Renal pelvis (tissue), 12 donors: ENCODE results near the gene SRMS. TPM values are rescaled to one million over a fixed set of nuclear protein-coding genes. Genes with fewer than 3 reads are reported as not detected.

Source experiments
- DNase-seq: peaks from one replicate; pipeline ENCODE4 v3.0.0-alpha.2; 2013
- long read RNA-seq, 16 experiments: transcript quantifications; one replicate each; lab custom pipeline, GENCODE V29; 2026
- polyA plus RNA-seq, 3 donors: library from polyadenylated mRNA; unstranded; fragments of 120-200 nt; gene quantifications; one replicate each; pipeline ENCODE4 v1.2.1, GENCODE V29; 2013; ENCODE audit not compliant: insufficient read length in 3 of 3

Gene SRMS, protein sequence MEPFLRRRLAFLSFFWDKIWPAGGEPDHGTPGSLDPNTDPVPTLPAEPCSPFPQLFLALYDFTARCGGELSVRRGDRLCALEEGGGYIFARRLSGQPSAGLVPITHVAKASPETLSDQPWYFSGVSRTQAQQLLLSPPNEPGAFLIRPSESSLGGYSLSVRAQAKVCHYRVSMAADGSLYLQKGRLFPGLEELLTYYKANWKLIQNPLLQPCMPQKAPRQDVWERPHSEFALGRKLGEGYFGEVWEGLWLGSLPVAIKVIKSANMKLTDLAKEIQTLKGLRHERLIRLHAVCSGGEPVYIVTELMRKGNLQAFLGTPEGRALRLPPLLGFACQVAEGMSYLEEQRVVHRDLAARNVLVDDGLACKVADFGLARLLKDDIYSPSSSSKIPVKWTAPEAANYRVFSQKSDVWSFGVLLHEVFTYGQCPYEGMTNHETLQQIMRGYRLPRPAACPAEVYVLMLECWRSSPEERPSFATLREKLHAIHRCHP
- polyA plus RNA-seq: under 1 TPM; 0.19 to 0.26 (median 0.26) TPM
- long read RNA-seq, donor 1: 0 reads
- long read RNA-seq, donor 2: 0 reads
- long read RNA-seq, donor 3: 0 reads
- long read RNA-seq, donor 4: 0 reads
- long read RNA-seq, donor 5: 0 reads
- long read RNA-seq, donor 6: 0 reads
- long read RNA-seq, donor 7: 0 reads
- long read RNA-seq, donor 8: 0 reads
- long read RNA-seq, donor 9: 0 reads
- long read RNA-seq, donor 10: 0 reads
- long read RNA-seq, donor 11: 0 reads
- long read RNA-seq, donor 12: 0 reads
- long read RNA-seq, donor 13: 0 reads
- long read RNA-seq, donor 14: 0 reads
- long read RNA-seq, donor 15: 0 reads
- long read RNA-seq, donor 16: 0 reads

DNA sequence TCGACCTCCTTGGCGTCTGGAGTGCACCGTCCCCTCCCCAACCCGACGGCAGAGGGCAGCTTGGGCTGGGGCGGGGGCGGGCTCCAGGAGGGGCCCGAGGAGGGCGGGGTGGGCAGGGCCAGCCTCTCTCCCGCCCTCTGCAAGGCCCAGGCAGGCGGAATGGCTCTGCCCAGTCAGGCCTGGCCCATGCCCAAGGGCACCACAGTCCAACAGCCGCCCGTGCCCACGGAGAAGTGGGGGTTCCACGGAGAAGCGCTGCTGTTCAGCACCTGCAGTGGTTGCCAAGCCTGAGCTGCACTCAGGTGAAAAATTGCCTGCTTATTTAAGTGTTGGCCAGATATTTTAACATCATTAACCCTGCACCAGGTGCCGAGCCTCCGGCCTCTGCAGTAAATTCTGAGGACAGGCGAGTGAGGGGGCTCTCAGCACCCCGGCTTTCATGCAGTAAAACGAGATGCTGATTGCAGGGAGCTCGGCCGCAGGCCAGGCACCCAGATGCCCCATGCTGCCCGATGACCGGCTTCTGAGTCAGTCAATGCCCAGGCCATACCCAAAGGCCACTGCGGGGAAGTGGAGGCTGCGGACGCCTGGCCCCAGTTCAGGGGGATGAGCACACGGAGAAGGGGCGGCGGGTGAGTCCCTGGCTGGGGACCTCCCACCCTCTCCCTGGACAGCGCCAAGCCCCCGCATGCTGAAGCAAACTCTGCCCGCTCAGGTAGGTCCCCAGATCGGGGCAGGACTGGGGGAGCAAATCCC lies at the start of gene SRMS:
Gene SRMS (minus strand): TSS at position 25 of the 756 bp plus-strand sequence. CDS start 286 bp downstream, outside the sequence.
- DNase-seq: no peak

DNA sequence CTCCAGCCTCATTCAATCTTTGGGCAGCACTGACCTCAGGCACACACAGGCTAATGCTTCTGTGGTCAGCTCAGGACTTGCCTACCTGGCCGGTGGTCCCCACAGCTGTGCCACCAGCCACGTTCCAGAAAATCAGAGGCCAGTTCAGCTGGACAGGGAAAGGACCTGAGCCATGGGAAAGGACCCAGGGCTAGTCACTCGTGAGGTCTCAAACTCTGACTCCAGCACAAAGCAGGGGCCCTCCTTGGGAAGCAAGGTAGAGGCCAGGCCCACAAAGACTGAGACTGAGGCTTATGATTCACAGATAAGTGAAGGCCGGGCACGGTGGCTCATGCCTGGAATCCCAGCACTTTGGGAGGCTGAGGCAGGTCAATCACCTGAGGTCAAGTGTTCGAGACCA lies 48.9 kb upstream of the SRMS start:
- DNase-seq: no peak

DNA sequence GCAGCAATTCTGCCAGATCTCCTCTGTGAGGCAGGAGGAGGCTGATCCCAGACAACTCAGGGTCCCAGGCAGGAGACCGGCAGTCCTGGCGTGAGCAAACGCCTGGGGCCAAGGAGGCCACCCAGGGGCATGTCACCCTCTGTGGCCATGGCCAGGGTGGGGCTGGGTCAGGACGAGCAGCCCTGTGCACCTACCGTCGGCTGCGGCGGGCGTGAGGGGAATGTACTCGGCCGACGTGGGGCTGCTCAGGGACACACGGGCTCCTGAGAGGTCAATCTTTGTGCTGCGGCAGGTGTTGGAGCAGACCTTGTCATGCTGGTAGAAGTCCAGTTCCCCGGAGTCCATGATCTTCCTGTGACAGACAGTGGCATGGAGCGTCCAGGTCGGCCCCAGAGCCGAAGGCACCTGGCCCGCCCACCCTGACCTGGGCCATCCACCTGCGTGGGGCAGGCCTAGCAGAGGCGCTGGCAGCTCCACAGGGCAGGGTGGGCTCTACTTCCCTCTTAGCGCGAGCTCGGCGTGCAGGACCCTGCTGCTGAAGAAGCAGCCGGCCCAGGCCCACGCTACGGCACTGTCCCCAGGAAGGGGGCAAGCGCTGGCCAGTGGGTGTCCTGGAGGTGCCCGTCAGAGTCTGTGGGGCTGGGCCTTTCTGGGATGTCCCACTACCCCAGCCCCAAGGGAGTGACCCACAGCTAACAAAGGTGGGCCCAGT lies 48.0 kb upstream of the SRMS start:
- no peak for DNase-seq

DNA sequence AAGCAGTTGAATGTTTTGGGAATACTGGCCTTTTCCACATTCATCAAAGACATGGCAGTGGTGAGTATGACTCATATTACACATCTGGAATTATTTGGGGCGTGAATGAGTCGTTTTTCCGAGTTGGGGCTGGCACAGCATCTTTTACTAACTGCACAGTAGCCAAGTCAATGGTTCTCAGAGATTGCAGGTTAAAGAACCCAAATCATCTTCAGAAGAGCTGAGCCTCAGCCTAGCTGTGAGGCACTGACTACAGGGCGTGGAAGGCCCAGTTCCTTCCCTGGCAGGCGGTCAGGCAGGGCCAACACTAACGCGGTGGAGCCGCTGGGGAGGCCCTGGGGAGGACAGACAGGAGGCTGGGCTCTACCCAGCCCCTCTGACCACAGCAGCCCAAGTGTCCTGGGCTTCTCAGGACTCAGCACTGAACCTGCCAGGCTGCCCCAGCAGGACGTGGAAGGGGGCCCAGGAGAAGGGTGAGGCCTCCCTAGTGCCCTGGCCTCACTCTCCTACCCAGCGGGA lies 46.6 kb upstream of the SRMS start:
- DNase-seq: no peak

DNA sequence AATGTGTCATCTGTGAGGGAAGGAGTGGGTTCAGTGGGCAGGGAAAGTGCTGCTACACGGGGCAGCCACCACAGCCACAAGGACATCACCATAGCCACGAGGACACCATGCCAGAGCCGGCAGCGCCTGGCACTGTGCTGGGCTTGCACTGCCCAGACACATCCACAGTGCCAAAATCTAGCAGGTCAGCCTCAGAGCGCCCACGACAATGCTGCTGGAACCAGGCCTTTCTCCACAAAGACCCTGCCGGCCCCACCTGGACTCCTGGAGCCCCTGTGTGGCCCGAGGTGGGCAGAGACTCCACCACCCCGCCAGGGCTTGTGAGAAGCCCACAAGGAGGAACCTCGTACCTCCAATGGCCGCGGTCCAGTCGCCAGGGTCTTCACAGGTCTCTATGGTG lies 45.1 kb upstream of the SRMS start:
- no peak for DNase-seq

DNA sequence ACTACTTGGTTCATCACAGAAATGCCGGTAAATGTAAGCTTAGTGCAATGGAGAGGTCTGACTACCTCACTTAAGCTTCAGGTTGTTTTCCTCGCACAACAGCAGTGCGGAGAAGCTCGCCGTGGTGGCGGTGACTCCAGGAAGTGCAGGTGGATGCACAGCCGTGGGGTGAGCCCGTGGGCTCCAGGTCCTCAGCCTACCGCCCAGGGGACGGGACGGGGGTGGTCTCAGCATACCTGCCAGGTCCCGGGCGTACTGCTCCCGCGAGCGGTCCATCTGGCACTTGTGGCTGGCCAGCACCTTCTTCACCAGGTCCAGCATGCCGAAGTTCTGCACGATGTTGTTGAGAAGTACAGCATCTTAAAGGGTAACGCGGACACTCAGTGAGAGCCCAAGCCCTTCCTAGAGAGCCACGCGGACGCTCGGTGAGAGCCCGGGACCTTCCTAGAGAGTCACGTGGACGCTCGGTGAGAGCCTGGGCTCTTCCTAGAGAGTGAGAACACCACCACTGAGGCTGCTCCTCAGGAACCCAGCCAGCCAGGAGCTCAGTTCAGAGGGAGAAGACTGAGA lies 44.3 kb upstream of the SRMS start:
- no peak for DNase-seq

DNA sequence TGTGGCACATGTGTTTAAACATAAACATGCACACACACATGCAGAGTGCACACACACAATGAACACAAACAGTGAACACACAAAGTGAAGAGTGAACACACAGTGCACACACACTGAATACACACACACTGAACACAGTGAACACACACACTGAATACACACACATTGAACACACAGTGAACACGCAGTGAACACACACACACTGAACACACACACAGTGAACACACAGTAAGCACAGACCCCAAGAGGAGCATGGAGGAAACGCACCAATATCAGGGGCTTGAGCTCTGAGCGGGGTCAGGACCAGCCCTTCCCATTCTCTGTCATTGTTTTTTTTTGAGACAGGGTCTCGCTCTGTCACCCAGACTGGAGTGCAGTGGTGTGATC lies 43.6 kb upstream of the SRMS start:
- DNase-seq: no peak

DNA sequence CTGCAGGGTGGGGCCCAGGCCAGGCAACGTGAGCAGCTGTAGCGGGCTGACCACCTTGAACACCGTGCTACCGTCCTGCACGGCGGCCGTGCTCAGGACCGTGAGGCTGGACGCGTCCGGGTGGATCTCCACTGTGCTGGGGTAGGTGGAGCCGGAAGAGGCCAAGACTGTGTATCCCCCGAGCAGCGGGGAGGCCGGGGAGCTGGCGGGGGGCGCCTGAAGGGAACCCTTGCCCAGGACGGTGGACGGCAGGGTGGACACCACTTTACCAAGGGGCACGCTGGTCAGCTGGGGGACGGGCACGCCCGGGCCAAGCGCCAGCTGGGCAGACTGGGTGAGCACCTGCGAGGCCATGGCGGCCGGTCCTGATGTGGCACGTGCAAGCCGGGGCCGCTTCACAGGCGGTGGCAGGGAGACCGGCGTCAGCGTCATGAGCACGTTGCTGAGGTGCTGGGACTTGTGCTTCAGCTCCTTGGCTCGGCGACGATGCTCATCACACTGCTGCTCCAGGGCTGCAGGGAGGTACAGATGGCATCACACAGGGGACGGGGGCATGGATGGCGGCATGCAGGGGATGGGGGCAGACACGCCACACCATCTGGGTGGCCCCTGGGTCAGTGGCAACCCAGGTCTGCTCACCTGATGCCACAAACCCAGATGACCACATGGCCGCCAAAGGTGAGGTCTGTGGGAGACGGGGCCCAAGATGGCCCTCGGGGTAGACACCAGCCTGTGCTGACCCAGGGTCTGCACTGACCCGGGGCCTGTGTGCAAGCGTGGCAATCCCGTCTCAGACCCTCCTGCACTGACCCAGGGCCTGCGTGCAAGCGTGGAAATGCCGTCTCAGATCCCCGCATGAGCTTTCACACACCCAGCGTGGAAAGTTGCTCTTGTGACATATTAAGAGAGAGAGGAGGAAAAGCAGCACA lies 42.9 kb upstream of the SRMS start:
- no peak for DNase-seq

DNA sequence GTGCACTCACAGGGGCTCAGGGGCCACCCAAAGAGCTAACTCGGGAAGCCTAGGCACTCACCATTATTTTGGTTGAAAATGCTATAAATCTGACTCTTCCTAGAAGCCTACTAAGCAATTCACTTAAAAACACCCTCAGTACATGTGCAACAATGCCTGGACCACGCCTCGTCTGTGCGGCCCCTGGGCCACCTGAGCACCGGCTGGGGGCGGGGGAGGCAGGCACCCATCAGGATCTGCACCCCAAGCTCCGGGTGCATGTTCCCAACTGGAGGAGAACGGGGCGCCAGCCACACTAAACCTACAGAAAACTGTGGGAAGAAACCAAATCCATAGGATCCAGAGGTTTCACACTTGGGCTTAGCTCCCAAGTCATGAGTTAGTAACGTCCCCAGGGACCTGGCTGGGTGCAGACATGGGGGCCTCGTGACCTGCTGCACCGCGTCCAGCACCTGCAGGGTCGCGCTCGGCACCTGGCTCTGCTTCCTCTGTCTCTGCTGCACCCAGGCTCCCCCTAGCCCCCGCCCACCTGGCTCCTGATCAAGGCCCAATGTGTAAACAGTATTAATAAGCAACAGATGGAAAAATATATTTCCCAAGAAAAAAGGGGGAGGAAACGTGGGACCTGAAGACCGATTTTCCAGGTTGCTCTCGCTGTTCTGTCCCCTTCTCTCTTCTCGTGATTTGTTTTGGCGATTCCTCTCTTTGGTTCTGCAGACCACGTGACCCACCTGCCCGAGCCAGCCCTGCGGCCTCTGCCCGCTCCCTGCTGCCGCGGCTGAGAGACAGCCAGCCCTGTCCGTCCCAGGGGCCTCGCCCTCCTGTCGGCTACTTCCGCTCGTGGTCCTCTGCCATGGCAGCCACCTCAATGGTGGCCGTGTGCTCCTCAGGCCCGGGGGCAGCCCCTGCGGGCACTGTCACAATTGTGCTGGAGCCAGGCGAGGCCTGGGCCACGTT lies 42.0 kb upstream of the SRMS start:
- no peak for DNase-seq

DNA sequence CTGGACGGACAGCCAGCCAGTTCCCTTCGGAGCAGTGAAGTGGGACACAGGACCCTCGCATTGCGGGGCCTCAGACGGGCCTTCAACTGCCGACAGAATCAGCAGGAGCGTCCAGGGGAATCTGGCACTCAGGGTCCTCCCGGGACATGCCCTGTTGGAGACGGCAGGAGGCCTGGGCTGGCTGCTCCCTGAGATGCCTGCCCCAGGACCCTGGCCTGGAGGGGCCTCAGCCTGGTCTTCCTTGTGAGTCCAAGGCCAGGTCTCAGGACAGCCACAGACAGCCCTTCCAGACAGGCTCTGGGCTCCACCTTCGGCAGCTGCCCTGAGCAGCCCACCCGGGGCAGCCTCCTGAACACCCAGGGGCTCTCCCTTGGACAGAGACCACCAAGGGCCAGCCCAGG lies 41.1 kb upstream of the SRMS start:
- no peak for DNase-seq

DNA sequence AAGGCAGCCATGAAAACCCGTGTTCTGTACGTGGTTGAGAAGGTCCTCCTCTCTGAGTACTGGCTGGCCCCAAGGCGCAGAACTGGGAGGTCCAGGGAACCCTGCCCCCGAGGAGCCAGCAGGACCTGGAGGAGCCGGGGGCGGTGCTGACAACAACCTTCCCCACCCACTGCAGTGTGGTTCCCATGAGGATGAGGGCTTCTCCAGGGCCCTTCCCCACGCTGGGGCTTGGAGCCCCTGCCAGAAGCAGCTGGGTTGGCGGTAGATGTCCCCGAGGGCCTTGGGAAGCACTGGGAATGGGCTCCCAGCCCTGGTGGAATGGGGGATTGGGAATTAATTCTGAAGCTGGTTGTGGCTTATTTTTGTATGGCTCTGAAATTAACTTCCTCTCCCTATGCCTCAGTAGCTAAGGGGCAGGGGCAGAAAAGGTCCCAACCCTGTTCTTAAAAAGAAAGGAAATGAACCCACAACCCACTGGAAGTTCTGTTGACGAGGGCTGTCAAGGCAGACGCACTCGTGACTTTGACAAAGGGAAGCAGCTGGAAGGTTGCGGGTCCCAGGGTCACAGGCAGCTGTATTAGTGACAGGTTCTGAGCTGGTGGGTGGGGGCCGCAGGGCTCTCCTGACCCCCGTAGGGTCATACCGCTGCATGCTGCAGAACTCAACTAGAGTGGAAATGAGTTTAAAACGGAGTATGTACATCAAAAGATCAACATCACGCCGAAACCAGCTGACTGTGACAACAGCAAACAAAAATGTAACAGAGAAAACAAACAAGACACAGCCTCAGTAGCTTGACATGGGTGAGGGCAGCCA lies 40.4 kb upstream of the SRMS start:
- DNase-seq: no peak

DNA sequence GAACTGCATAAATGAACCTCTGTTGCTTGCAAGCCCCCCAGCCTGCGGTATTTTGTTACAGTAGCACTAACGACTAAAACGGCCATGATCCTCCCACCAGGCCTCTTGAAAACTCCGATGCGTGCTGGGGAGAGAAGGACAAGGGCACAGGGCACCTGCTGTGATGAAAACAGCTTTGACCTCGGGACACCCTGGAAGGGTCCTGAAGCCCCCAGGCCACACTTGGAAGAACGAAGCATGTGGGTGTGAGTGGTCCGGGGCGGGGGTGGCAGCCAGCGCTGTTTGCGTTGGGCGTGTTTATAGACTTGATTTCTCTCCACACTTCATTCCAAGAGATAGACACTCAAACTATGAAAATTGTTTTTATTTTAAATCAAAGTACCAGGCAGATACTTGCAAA lies 39.7 kb upstream of the SRMS start:
- DNase-seq: no peak

DNA sequence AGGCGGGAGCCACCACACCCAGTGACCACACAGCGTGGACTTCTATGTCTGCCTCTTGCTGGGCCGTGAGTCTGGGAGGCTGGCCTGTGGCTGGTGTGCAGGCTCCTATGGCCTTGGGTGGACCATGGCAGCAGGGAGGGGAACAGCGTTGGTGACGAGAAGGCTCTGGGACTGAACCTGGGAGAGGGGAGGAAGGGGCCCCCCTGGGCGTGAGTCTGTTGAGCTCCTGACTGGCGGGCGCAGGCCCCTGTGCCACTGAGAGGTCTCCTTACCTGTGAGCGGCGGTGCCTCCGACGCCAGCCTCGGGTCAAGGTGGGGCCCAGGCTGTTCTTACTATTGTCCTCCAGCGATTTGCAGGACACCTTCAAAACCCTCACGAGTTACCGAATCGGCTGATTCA lies 39.2 kb upstream of the SRMS start:
- no peak for DNase-seq

DNA sequence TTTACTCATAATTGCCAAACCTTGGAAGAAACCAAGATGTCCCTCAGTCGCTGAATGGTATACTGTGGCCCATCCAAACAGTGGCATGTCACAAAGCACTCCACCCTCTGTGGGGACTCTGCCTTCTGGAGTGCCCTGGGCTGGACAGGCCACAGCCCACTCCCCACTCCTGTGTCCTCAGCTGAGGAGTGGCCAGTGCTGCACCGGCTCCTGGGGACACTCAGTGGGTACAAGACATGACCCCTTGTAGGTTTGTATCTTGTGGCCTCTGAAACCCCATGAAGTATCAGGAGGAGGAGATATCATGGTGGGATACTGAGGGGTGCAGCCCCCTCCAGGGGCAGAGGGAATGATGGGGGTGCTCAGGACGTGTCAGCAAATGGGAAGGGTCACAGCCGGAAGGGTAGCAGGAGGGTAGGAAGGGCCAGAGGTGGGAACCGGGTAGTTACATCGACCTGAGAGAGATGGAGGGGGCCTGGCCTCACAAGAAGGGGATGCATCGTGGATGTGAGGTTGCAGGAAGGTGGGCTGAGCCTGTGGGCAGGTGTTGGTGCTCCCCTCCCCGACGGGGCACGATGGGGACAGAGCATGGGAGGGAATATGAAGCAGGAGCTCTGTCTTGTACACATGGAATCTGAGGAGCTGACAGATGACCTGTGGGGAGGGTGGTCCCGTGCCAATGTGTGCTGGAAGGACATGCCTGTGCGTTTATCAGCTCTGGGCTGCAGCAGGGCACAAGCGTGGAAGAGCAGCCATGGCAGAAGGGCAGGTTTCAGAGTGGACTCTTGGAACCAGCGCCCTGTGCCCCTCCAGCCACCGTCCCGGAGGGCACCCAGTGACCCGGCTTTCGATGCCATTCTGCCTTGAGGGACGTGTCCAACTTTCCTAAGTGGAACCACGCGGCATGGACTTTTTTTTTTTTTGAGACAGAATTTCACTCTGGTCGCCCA lies 38.3 kb upstream of the SRMS start:
- no peak for DNase-seq

DNA sequence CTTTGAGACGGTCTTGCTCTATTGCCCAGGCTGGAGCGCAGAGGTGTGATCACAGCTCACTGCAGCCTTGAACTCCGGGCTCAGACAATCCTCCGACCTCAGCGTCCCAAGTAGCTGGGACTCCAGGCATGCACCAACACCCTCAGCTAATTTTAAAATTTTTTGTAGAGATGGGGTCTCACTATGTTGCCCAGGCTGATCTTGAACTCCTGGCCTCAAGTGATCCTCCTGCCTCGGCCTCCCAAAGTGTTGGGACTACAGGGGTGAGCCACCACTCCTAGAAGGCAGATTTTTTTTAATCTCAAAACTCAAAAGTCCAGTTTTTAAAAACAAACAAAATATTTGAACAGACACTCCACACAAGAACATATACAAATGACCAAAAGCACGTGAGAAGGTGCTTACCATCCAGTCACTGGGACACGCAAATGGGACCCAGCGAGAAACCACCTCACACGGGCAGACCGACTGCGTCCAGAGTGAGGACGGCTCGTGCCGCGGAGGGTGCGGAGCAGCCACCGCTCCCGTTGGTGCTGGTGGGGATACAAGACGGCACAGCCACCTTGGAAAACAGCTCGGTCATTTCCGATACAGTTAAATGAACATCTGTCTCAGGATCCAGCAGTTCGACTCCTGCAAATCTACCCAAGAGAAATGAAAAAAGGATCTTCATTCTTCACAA lies 35.0 kb upstream of the SRMS start:
- no peak for DNase-seq
